ENCODE results near the gene ZNF839. TPM values are rescaled to one million over a fixed set of nuclear protein-coding genes. Genes with fewer than 3 reads are reported as not detected.

ZNF839 gene
- total RNA-seq, result 8.2 and 16.9 TPM in 2 replicates

DNA sequence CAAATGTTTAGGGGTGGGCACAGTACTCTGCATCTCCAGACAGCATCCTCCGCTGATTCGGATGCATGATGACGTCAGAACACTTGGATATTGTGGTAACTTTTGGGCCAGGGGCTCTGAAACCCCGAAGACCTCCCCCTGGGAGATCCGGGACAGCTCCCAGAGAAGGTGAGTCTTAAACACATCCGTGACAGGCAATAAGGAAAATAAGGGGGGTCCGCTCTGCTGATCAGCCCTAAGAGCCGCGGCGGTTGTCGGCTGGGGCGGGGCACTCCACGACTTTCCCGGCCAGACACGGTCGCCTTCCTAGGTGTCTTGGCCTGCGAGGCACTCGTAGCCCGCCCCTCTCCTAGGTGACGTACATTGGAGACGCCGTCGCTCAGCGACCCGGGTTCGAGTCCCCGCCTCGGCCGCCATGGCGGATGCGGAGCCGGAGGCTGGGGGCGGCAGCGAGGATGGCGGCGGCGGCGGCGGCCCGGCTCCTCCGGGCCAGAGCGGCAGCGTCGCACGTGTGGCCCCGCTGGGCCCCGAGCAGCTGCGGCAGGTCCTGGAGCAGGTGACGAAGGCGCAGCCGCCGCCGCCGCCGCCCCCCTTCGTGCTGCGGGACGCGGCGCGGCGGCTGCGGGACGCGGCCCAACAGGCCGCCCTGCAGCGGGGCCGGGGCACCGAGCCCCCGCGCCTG is at the start of gene ZNF839:
Gene ZNF839 (plus strand): TSS at position 396 of the 682 bp plus-strand sequence. CDS start 20 bp downstream, at position 416.
- TF ChIP-seq, protein P1, sequence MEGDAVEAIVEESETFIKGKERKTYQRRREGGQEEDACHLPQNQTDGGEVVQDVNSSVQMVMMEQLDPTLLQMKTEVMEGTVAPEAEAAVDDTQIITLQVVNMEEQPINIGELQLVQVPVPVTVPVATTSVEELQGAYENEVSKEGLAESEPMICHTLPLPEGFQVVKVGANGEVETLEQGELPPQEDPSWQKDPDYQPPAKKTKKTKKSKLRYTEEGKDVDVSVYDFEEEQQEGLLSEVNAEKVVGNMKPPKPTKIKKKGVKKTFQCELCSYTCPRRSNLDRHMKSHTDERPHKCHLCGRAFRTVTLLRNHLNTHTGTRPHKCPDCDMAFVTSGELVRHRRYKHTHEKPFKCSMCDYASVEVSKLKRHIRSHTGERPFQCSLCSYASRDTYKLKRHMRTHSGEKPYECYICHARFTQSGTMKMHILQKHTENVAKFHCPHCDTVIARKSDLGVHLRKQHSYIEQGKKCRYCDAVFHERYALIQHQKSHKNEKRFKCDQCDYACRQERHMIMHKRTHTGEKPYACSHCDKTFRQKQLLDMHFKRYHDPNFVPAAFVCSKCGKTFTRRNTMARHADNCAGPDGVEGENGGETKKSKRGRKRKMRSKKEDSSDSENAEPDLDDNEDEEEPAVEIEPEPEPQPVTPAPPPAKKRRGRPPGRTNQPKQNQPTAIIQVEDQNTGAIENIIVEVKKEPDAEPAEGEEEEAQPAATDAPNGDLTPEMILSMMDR (conservative IDR thresholded peaks at IDR 0.05; ENCODE audit: low read depth, low read length), result no peak
- H3K4me3 ChIP-seq (ENCODE audit: low read depth, low read length), result peak within 1 kb of the TSS; percentile 69
- DNase-seq (ENCODE audit: low read depth), result no peak

GRCh38 chr14:102272392-102272791 is 47.2 kb upstream of the ZNF839 start:
- no peak overlapping the region for H3K4me3 ChIP-seq (ENCODE audit: low read depth, low read length)
- TF ChIP-seq, protein P1 (conservative IDR thresholded peaks at IDR 0.05; ENCODE audit: low read depth, low read length), result no peak
- DNase-seq (ENCODE audit: low read depth), result no peak

DNA sequence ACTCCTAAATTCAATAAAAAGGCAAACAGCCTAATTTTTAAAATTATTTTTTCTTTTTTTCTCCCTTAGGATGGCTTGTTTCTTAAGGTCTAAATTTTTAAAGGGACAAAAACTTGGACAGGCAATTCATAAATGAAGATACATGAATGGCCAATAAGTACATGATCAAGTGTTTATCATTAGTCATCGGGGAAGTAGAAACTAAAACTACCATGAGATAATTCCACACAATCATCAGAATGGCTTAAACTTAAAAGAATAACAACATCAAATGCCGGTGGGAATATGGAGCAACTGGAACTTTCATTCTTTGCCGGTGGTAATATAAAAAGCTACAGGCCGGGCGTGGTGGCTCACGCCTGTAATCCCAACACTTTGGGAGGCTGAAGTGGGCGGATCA is 43.7 kb upstream of the ZNF839 start:
- no peak for DNase-seq (ENCODE audit: low read depth)
- H3K4me3 ChIP-seq (ENCODE audit: low read depth, low read length), result no peak overlapping the region
- TF ChIP-seq, protein P1 (conservative IDR thresholded peaks at IDR 0.05; ENCODE audit: low read depth, low read length), result no peak

GRCh38 chr14:102277874-102278630 is 41.5 kb upstream of the ZNF839 start:
- TF ChIP-seq, protein P1 (conservative IDR thresholded peaks at IDR 0.05; ENCODE audit: low read depth, low read length), result no peak
- H3K4me3 ChIP-seq (ENCODE audit: low read depth, low read length), result no peak overlapping the region
- DNase-seq (ENCODE audit: low read depth), result no peak

- TF ChIP-seq, protein P1 (conservative IDR thresholded peaks at IDR 0.05; ENCODE audit: low read depth, low read length), result no peak
- no peak for DNase-seq (ENCODE audit: low read depth)
- H3K4me3 ChIP-seq (ENCODE audit: low read depth, low read length), result no peak overlapping the region
These were observed 41.0 kb upstream of the ZNF839 start for GRCh38 chr14:102278631-102278935.

- DNase-seq (ENCODE audit: low read depth), result no peak
- H3K4me3 ChIP-seq (ENCODE audit: low read depth, low read length), result no peak overlapping the region
- TF ChIP-seq, protein P1 (conservative IDR thresholded peaks at IDR 0.05; ENCODE audit: low read depth, low read length), result no peak
These were observed 40.3 kb upstream of the ZNF839 start for GRCh38 chr14:102279282-102279681.
